ENCODE data around the gene CLMP. TPM values are rescaled to one million over a fixed set of nuclear protein-coding genes. Genes with fewer than 3 reads are reported as not detected.
A peak's percentile ranks its signal among the peaks of the same experiment; 100 is the strongest.

The CLMP gene
- total and polyA plus RNA-seq, 4 donors, result 0.12 to 1.3 (median 0.35) TPM

- Histone ChIP-seq H3K4me3 (ENCODE audit: low read depth in 1 of 3, low read length in 3 of 3) (peak overlapping the region; percentile 81 to 98 (median 87)), H3K4me1 (ENCODE audit: control insufficient read depth in 4 of 4, insufficient read depth in 4 of 4, low read length in 3 of 4) (peaks cover 3 to 34% (median 24%) of the 10 kb centered on the region in 4 donors), H3K36me3 (ENCODE audit: control insufficient read depth in 4 of 4, insufficient read depth in 3 of 4, low read depth in 1 of 4, low read length in 3 of 4) (peaks cover 8 to 36% (median 30%) of the 10 kb centered on the region in 4 donors), H3K27me3 (ENCODE audit: control insufficient read depth in 4 of 4, insufficient read depth in 4 of 4, low read length in 3 of 4) (no peaks in the 10 kb centered on the region), H3K9ac (ENCODE audit: low read depth in 1 of 2, low read length in 2 of 2) (peak overlapping the region; percentile 99 to 100), H3K27ac (ENCODE audit: low read depth in 1 of 2, low read length in 2 of 2) (peak overlapping the region; percentile 97 to 100), H3K9me3 (ENCODE audit: control insufficient read depth in 4 of 4, low read length in 3 of 4) (no peaks in the 10 kb centered on the region)
- no peak for TF ChIP-seq NR2F2 (IDR thresholded peaks at IDR 0.05)
- TF ChIP-seq ZBTB33 (IDR thresholded peaks at IDR 0.05), result peak; percentile 35
- peak; percentile 96 for TF ChIP-seq SP1 (IDR thresholded peaks at IDR 0.05)
- TF ChIP-seq RXRA (IDR thresholded peaks at IDR 0.05), result peak; percentile 89 to 95
- peak; percentile 42 for TF ChIP-seq FOXA1 (IDR thresholded peaks at IDR 0.05)
- TF ChIP-seq EGR1 (IDR thresholded peaks at IDR 0.05; ENCODE audit: low read depth in 2 of 2), result peak; percentile 97 to 100
- TF ChIP-seq, protein P1, sequence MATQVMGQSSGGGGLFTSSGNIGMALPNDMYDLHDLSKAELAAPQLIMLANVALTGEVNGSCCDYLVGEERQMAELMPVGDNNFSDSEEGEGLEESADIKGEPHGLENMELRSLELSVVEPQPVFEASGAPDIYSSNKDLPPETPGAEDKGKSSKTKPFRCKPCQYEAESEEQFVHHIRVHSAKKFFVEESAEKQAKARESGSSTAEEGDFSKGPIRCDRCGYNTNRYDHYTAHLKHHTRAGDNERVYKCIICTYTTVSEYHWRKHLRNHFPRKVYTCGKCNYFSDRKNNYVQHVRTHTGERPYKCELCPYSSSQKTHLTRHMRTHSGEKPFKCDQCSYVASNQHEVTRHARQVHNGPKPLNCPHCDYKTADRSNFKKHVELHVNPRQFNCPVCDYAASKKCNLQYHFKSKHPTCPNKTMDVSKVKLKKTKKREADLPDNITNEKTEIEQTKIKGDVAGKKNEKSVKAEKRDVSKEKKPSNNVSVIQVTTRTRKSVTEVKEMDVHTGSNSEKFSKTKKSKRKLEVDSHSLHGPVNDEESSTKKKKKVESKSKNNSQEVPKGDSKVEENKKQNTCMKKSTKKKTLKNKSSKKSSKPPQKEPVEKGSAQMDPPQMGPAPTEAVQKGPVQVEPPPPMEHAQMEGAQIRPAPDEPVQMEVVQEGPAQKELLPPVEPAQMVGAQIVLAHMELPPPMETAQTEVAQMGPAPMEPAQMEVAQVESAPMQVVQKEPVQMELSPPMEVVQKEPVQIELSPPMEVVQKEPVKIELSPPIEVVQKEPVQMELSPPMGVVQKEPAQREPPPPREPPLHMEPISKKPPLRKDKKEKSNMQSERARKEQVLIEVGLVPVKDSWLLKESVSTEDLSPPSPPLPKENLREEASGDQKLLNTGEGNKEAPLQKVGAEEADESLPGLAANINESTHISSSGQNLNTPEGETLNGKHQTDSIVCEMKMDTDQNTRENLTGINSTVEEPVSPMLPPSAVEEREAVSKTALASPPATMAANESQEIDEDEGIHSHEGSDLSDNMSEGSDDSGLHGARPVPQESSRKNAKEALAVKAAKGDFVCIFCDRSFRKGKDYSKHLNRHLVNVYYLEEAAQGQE (IDR thresholded peaks at IDR 0.05), result no peak
- TF ChIP-seq TAF1 (conservative IDR thresholded peaks at IDR 0.05), result peak; percentile 44
- TF ChIP-seq YY1 (IDR thresholded peaks at IDR 0.05), result peak; percentile 98
- no peak for TF ChIP-seq CTCF (IDR thresholded peaks at IDR 0.05; ENCODE audit: low read depth, low read length, missing input control)
- TF ChIP-seq HNF4A (conservative IDR thresholded peaks at IDR 0.05), result no peak
- peak in 1 of 2 donors; percentile 84 for TF ChIP-seq GABPA (IDR thresholded peaks at IDR 0.05 in 1 of 2, conservative IDR thresholded peaks at IDR 0.05 in 1 of 2)
- no peak for TF ChIP-seq HNF4G (IDR thresholded peaks at IDR 0.05)
- TF ChIP-seq RAD21 (IDR thresholded peaks at IDR 0.05), result no peak
- no peak for TF ChIP-seq JUND (IDR thresholded peaks at IDR 0.05)
- no peak for TF ChIP-seq ATF3 (IDR thresholded peaks at IDR 0.05)
- TF ChIP-seq FOXA2 (IDR thresholded peaks at IDR 0.05), result no peak
- TF ChIP-seq, protein P2, sequence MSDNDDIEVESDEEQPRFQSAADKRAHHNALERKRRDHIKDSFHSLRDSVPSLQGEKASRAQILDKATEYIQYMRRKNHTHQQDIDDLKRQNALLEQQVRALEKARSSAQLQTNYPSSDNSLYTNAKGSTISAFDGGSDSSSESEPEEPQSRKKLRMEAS (IDR thresholded peaks at IDR 0.05), result peak; percentile 67
- peak; percentile 97 for DNase-seq (ENCODE audit: low spot score)
- under 1% methylated on average over 63 of the region's 63 CpGs for WGBS
Observed at GRCh38 chr11:123062158-123062891, 132.7 kb downstream of the CLMP start.
